Stimulated activated CD4-positive, alpha-beta T cell treated with anti-CD3 and anti-CD28 coated beads, Interleukin-2, amount 100 ng/mL, for 48 hours (primary cell): ENCODE results near the gene TRPC4AP.
A peak's percentile ranks its signal among the peaks of the same experiment; 100 is the strongest.
"Not testable (repeated sequence)": the region's sequence is repeated elsewhere in the genome, so short reads cannot be mapped to it uniquely, and the experiment has no call there.

ENCODE experiments used
- DNase-seq, 2 donors: peaks; one replicate each; pipeline ENCODE4 v3.0.0-alpha.2; 2020

The TRPC4AP gene

DNA sequence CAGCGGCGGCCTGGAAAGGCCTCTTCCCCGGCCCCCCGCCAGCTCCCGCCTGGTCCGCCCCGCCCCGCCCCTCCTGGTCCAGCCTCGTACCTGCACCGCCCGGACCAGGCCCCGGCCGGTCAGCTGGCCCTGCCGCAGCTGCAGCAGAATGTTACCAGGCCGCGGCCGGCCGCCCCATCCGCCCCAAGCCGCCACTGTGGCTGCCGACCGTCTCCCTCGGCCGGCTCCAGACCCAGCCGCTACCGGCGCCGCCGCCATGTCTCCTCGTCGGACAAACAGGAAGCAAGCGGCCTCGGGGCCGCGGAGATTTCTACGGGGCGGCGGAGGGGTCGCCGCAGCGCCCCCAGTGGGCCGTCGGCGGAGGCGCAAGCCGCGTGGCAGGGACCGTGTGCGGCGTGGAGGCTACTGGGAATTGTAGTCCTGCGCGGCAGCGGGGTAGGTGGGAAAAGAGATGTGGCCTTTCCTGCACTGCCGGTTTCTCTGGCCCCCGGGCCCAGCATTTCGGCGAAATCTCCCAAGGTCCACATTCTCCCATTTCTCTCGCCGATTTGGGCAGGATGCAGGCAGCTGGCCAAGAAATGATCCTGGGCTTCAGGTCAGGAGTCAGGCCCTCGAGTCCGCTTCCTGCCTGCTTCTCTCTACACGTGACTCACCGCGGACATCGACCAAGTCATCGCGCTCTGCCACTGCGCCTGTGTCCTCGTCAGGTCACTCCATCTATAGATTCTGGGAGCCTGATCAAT is at the start of gene TRPC4AP:
Gene TRPC4AP, minus strand, starts transcription at position 284 of the 743 bp plus-strand sequence. Its CDS starts 26 bp downstream, at position 258.
- peak; percentile 83 to 90 for DNase-seq

DNA sequence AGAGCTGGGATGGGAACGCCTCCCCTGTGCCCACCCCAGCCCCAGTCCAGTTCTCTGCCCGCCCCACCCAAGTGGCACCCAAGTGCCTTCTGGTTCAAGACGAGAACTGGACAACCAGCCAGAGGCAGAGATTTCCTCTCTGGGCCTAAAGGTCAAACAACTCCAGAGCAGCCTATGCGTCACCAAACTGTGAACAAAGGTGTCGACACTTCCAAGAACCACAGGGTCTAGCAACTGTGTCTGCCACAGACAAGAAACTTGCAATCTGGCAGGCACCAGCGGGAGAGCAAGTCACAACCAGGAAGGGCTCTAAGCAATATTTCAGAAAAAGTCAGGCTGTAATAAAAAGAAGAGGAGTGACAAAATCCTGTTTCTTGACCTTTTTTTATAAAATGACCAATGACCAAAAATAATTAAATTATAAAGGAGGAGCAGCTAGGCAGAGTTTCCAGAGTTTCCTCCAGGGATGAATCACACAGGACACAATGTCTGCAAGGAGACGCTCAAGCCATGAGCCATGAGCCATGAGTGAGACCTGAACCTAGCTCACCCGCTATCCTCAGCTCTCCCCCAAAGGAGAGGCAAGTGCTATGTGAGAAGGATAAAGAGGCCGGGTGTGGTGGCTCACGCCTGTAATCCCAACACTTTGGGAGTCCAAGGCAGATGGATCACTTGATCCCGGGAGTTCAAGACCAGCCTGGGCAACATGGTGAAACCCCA is 43.4 kb upstream of the TRPC4AP start:
- no peak for DNase-seq

GRCh38 chr20:35134880-35135279 is 42.3 kb upstream of the TRPC4AP start:
- no peak for DNase-seq

- no peak for DNase-seq
Measured at GRCh38 chr20:35134472-35134871, 41.9 kb upstream of the TRPC4AP start.

DNA sequence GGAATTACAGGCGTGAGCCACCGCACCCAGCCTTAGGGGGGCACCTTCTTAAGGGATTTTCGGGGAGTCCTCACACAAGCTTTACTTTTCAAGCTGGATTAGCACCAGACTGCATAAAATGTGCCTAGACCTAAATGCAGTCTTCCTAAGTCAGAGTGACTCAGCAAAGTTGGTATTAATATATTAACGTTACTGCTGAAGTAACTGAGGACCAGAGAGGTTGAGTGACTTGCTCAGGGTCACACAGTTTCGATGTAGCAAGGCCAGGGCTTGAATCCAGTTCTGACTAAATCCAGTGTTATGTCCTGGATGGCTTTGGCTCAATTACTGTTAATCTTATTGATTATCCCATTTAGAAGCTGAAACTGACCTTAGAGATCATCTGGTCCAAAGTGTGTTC is 41.1 kb upstream of the TRPC4AP start:
- DNase-seq = no peak

DNA sequence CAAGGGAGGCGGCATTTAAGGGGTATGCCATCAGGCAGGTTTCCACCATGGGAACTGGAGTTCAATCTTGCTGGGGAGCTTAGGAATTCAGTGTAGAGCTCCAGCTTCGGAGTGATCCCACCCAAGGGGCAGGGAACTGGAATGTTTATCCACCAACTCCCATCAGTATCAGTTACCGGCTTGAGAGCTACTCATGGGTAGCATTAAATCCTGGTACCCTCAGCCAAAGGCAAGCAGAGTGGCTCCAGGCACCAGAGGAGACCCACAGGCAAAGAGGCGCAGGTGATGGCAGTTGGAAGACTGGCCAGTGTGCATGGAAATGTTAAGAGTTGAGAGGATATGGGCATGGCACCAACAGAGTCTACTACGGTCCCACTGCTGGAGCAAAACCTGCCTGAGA is 40.4 kb upstream of the TRPC4AP start:
- no peak for DNase-seq

GRCh38 chr20:35131934-35132333 is 39.3 kb upstream of the TRPC4AP start:
- DNase-seq = no peak

DNA sequence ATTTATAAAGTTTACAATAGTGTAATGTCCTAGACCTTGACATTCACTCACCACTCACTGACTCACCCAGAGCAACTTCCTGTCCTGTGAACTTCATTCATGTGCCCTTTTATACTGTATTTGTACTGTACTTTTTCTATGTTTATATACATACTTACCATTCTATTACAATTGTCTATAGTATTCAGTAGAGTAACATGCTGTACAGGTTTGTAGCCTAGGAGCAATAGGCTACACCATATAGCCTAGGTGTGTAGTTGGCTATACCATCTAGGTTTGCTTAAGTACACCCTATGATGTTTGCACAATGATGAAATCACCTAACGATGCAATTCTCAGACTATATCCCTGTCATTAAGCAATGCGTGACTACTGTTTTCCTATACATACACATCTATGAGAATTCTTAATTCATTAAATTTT is 37.1 kb upstream of the TRPC4AP start:
- DNase-seq = no peak

DNA sequence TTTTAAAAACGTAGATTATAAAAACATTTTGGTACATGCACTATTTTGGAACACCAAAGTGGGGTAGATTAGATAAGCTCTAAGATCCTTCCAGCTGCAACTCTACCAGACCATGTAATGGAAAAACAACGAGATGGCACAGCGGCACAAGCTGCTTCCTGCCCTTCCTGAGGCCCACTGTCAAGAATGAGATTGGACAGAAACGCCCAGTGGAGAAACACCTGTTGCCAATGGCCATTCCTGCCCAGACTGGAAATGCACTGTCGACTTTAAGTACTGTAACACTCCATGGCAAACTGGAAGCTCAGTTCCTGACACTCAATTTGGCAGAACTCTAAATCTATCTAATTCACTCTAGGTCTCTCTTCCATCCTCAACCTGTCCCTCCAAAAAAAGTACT is 33.1 kb upstream of the TRPC4AP start:
- no peak for DNase-seq

- no peak for DNase-seq
Measured at GRCh38 chr20:35122756-35123405, 30.3 kb upstream of the TRPC4AP start.

- no peak for DNase-seq
Measured at GRCh38 chr20:35121186-35121585, 28.6 kb upstream of the TRPC4AP start.

DNA sequence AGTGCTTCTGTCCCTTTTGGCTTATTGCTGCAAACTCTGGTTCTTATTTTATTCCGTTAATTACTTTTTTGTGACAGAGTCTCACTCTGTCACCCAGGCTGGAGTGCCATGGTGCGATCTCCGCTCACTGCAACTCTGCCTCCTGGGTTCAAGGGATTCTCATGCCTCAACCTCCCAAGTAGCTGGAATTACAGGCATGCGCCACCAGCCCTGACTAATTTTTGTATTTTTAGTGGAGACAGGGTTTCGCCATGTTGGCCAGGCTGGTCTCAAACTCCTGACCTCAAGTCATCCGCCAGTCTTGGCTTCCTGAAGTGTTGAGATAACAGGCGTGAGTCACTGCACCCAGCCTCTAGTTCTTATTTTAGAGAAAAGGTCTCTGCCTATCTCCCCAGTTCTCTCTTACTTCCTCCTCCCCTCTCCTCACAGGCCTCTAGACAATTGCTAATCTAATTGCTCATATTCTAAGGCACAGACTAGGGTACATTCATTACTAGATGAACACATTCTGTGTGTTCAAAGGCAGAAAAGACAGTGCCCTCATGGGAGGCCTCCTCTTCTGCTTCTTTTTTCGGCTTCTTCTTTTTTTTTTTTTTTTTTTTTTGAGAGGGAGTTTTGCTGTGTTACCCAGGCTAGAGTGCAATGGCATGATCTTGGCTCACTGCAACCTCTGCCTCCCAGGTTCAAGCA is 27.6 kb upstream of the TRPC4AP start:
- no peak for DNase-seq

DNA sequence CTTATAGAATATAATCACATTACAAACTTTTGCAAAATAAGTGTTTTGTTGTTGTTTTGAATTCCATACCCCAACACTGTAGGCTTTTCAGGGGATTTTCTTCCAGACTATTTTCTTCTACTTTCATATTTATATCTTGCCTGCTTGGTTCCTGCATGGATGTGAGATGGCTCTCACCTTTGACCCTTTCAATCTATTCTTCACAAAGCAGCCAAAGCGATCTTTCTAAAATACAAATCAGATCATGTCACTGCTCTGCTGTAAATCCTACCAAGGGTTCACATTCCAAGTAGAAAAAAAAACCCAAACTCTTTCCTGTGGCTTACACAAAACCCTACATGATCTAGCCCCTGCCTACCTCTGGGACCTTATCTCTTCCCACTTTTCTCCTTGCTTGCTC is 25.0 kb upstream of the TRPC4AP start:
- no peak for DNase-seq

DNA sequence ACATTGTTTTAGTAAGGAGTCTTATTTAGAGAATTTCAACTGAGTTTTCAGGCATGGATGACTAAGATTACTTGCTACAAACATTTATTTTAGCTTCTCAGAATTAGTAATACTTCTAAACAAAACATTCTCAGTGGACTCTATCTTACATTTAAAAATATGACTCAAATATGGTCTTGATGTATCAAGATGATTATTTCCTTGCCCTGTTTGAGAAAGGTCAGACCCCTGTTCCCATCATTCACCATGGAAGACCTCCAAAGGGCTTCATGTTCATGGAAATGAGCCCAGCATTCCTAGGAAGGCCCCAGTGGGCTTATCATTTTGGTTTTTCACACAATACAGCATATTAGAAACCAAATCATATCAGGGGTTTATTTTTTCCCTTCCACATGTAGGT is 24.6 kb upstream of the TRPC4AP start:
- DNase-seq = no peak

DNA sequence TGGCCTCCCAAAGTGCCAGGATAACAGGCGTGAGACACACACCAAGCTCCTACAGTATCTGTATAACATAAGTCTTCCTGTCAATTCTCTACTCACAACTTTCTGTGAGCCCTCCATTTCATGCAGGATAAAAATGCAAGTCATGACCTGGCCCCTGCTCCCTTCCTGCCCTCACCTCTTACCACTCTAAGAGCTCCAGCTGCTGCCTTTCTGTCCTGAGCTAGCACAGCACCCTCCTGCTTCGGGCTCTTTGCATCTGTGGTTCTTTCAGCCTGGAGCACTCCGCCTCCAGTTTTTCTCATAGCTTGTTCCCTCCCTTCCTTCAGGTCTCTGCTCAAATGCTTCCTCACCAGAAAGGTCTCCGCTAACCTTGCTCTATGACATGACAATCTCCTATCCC is 23.7 kb upstream of the TRPC4AP start:
- DNase-seq = no peak

- DNase-seq = no peak
Measured at GRCh38 chr20:35115606-35116005, 23.0 kb upstream of the TRPC4AP start.

- not testable (repeated sequence) for DNase-seq
Measured at GRCh38 chr20:35112276-35112675, 19.7 kb upstream of the TRPC4AP start.

DNA sequence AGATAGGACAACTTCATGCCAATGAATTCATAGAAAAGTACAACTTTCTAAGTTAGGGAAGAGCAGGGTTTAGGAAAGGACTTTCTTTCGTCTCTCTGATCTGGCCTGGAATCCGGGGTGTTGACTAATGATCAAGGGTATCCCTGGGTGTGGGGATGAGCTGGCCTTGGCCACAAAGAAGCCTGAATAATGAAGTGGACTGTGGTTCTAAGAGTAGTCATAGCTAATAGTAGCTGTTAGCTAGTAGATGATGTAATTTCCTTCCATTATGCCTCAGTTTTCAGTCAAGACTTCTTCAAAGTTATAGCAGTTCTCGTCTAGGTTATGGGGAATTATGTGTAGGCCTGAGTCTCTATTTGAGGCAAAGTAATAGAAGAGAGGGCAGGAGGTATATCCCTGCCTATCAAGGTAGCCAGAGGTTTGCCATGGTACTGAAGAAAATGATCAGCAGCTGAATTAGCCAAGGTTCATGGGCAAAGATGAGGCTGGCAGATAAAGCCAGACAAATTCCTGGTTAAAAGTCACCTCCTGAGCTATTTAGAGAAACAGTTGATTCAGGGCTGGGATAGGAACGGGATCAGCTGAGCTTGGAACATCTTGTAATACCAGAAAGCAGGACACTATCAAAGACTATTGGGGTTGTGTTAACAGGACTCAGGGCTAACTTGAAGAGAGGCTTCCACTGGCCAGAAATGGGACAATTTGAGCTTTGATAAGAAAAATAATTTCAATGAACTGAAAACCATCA is 18.7 kb upstream of the TRPC4AP start:
- no peak for DNase-seq

- no peak for DNase-seq
Measured at GRCh38 chr20:35108921-35109320, 16.3 kb upstream of the TRPC4AP start.

DNA sequence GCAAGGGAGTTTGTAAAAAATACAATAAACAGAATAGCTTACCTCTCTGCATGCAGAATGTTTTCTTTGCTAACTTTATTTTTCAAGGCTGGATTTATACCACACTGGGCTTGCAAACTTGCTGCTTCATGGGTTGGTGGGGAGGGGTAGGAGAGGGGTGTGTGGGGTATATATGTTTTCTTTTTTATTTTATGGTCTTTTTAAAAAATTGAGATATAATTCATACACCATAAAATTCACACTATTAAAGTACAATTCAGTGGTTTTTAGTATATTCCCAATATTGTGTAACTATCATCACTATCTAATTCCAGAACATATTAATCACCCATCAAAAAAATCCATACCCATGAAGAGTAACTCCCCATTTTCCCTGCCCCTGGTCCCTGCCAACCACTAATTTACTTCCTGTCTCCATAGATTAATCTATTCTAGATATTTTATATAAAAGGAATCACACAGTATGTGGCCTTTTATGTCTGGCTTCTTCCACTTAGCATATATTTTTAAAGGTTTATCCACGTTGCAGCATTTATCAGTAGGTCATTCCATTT is 14.3 kb upstream of the TRPC4AP start:
- no peak for DNase-seq

DNA sequence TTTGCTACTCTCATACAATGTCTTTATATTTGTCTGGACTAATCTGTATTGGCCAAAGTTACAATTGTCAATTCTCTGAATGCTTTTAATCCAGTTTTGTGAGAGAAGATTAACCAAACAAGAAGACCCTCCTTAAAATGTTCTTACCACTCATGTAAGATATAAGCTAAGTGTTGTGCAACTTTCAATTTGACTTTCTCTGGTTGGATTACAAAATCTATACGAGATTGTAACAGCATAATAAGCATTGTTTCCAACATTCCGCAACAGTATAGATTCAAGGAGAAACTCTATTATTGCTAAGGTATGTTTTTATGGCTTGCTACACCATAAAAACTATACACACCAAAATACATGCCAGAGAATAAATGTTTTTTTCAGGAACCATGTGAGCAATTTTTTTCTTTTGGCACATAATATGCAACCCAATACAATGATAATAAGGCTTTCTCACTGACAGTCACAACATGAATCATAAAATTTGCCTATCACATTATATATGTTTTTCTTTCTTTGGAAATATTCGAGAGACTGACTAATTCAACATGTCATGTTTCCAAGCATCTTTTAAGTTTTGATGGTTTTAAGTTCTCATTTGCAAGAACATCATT is 12.2 kb upstream of the TRPC4AP start:
- no peak for DNase-seq

- no peak for DNase-seq
Measured at GRCh38 chr20:35101620-35102019, 9.0 kb upstream of the TRPC4AP start.
